ENCODE results near the gene SLCO1A2. TPM values are rescaled to one million over a fixed set of nuclear protein-coding genes. Genes with fewer than 3 reads are reported as not detected.

Gene SLCO1A2
- total RNA-seq, 1 experiment from 2014 or later, result 10.3 TPM

DNA sequence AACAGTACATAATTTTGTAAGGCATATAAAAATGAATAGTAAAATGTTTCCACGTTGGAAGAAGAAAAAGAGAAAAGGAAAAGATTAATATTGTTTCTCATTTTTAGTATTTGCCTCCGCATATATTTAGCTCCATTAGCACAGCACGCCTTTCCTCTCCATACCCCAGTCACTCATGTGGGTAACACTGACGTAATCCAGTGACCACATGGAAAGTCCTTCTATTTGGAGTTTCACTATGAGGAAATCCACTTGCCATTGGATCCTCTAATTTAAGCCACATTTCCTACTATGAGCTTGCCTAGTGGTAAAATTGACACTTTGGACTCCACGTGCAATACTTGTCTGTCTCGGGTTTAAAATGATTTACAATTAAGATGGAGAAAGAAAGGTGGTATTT lies 5.7 kb upstream of the SLCO1A2 start:
- peak overlapping the region in 2 of 3 experiments; percentile 25 to 63; a peak in 2 of 7 replicates for H3K27ac Mint-ChIP-seq
- H3K14ac ChIP-seq (ENCODE audit: insufficient read depth, low read length), result no peak overlapping the region

More for the DNA sequence above, 5.7 kb upstream of the SLCO1A2 start:
- Histone ChIP-seq H4K5ac (ENCODE audit: insufficient read length, low read depth, low read length) (no peak overlapping the region), H3K4me1 (ENCODE audit: insufficient read depth, low read length) (peaks cover 3% of the 10 kb centered on the region; the same call in 1 of the 2 replicates), H3K79me1 (ENCODE audit: insufficient read depth, low read depth, low read length, poor library complexity, severe bottlenecking) (no peaks in the 10 kb centered on the region), H2AFZ (ENCODE audit: low read length) (no peak overlapping the region), H3K23ac (ENCODE audit: insufficient read length, low read depth, low read length) (no peak overlapping the region), H3K27me3 (ENCODE audit: insufficient read depth, low read length) (no peaks in the 10 kb centered on the region), H2BK20ac (ENCODE audit: low read depth, low read length, poor library complexity, severe bottlenecking) (no peak overlapping the region), H2BK120ac (ENCODE audit: low read depth, low read length, poor library complexity, severe bottlenecking) (no peak overlapping the region), H3K18ac (ENCODE audit: insufficient read length, low read depth, low read length) (no peak overlapping the region), H3K4me2 (ENCODE audit: insufficient read depth, insufficient read length, low read length) (no peak overlapping the region), H2BK15ac (ENCODE audit: low read depth, low read length) (no peak overlapping the region), H3K23me2 (ENCODE audit: insufficient read length, low read depth, low read length, poor library complexity, severe bottlenecking) (no peaks in the 10 kb centered on the region), H3T11ph (ENCODE audit: low read length) (no peak overlapping the region), H3K79me2 (ENCODE audit: insufficient read depth, low read length) (no peaks in the 10 kb centered on the region), H2BK12ac (ENCODE audit: insufficient read length, low read depth, low read length) (no peak overlapping the region), H4K20me1 (ENCODE audit: control insufficient read depth, insufficient read depth, insufficient read length) (no peaks in the 10 kb centered on the region), H3K4ac (ENCODE audit: low read depth, low read length) (no peak overlapping the region), H2AK5ac (ENCODE audit: insufficient read length, low read length) (no peak overlapping the region), H3K9ac (ENCODE audit: extremely low read depth, insufficient read length, low read length) (no peak overlapping the region), H4K8ac (replicated peaks; ENCODE audit: insufficient read length, low read depth, low read length) (no peak overlapping the region), H3K56ac (ENCODE audit: insufficient read length, low read depth, low read length) (no peak overlapping the region), H2BK5ac (ENCODE audit: insufficient read length, low read length) (no peak overlapping the region), H3K27ac (ENCODE audit: insufficient read length, low read depth, low read length) (no peak overlapping the region), H3K9me3 (ENCODE audit: control insufficient read depth, low read depth, low read length) (no peaks in the 10 kb centered on the region), H4K91ac (ENCODE audit: insufficient read length, low read depth, low read length) (no peak overlapping the region)
- no CpG with 5 or more reads among the region's 6 CpGs for WGBS (ENCODE audit: extremely low coverage, insufficient read length, low lambda C conversion rate)
- Mint-ChIP-seq H3K9me3 (peaks cover 0 to 3% of the 10 kb centered on the region in 2 experiments; a peak in 2 of 5 replicates), H3K4me1 (peaks cover 25 to 29% of the 10 kb centered on the region in 2 experiments), H3K4me3 (no peak overlapping the region), H3K27me3 (ENCODE audit: low read depth) (no peaks in the 10 kb centered on the region), H3K36me3 (ENCODE audit: insufficient read depth in 1 of 3, low read depth in 3 of 3) (peaks cover 0 to 6% (median 0%) of the 10 kb centered on the region in 3 experiments; a peak in 3 of 7 replicates)
- no peak for DNase-seq
- TF ChIP-seq, protein P1, sequence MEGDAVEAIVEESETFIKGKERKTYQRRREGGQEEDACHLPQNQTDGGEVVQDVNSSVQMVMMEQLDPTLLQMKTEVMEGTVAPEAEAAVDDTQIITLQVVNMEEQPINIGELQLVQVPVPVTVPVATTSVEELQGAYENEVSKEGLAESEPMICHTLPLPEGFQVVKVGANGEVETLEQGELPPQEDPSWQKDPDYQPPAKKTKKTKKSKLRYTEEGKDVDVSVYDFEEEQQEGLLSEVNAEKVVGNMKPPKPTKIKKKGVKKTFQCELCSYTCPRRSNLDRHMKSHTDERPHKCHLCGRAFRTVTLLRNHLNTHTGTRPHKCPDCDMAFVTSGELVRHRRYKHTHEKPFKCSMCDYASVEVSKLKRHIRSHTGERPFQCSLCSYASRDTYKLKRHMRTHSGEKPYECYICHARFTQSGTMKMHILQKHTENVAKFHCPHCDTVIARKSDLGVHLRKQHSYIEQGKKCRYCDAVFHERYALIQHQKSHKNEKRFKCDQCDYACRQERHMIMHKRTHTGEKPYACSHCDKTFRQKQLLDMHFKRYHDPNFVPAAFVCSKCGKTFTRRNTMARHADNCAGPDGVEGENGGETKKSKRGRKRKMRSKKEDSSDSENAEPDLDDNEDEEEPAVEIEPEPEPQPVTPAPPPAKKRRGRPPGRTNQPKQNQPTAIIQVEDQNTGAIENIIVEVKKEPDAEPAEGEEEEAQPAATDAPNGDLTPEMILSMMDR (conservative IDR thresholded peaks at IDR 0.05), result no peak

All from H9 (cell line).